Right kidney (tissue), 1 donor: ENCODE results near the gene PELI2.

Source experiments
- DNase-seq: peaks from one replicate; pipeline ENCODE4 v3.0.0-alpha.2; 2016

Gene PELI2

DNA sequence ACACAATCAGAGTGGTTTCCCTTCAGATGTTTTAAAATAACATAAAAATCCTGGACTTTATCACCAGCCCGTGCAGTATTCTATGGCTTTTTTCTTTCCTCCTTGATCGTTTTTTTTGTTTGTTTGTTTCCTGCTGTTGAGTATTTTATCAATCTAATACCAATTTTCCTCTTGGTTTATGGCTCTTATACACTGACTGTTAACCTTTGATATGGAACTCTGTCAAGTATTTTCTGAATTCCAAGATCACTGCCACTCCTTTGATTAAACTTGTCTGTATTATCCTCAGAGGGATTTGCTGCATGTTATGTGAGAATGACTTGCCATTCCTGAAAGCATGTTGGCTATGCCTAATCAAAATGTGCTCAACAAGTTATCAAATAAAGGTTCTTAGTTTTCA is 88.4 kb downstream of the PELI2 start:
- DNase-seq, result no peak

DNA sequence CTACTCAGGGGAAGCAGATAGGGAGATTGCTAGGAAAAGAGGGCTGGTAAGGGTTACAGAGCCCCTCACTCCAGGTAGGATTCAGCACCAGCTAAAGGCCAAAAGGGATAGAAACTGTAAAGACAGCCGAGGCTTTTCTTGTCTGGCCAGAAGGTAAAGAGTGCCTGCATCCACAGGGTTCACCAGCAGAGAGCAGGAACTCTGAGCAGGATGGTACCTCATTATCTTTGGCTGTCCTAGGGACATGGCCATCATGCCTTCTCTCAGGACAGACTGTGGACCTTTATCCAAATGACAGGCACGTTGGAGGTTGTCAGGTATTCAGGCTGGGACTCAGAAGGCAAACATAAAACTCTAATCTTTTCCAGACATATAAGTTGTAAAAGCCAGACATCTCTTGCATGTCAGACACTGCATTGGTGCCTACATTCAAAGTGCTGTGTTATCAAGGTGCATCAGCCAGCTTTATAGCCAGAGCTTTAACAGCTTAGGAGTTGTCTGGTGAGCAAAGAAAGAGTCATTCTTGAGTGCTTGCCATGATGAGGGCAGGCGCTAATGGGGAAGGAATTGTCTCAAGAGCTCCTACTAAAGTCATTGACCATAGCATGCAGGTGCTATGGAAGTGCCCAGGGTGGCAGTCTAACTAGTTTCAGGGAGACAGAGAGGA is 89.5 kb downstream of the PELI2 start:
- no peak for DNase-seq

- DNase-seq, result no peak
These were observed 90.3 kb downstream of the PELI2 start for GRCh38 chr14:56208520-56208919.

DNA sequence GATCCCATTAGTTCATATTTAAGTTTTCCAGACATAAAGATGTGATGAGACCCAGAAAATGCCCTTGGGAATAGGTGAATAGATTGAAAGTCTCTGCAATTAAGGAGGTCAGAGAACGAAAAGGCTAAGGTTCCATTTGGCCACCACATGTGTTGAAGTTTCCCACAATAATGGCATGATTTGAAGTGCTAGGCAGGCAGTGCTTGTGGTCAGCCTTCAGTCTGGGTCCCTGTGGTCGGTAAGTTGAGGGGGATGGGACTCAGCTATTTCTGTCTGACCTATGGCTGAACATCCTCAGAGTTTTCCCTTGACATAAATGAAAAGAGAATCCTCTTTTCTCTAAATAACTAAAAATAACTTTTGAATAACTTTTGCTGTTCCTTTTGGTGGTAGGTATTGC is 92.4 kb downstream of the PELI2 start:
- DNase-seq, result no peak

GRCh38 chr14:56211084-56211483 is 92.9 kb downstream of the PELI2 start:
- DNase-seq, result no peak

- no peak for DNase-seq
These were observed 93.6 kb downstream of the PELI2 start for GRCh38 chr14:56211844-56212243.

DNA sequence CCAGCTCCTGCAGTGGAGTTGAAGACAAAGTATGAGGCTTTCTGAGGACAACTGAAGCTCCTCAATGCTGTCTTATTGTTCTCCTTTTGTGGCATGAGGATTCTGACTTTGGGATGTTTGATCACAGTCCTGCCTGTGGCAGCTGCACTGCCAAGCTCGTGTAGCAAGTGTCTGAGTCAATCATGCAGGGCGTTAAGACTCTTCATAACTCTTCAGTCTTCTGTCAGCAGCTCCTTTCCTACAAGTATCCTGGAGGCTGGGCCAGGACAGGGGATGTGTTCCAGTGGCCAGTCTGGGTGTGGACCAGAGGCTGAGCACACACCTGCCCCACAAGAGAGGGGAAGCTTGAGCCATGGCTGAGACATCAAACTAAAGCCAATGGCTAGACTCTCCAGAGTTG is 94.3 kb downstream of the PELI2 start:
- no peak for DNase-seq

DNA sequence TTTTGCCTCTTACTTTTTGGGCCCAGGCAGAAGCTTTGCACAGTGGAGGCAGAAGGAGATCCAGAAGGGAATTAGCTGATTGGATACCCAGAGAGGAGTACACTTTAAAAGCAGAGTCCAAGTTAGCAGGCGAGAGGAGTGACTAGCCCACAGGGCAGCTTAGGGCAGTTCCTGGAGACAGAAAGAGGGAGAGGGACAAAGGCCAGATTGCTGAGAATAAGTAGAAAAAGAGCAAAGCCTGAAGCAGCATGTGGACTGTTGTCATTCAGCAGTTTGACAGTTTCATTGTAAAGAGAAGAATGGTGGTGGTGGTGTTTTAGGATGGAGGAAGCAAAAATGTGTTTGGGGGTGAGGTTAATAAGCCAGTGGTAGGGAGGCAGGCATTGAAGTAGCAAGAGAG is 95.1 kb downstream of the PELI2 start:
- no peak for DNase-seq

DNA sequence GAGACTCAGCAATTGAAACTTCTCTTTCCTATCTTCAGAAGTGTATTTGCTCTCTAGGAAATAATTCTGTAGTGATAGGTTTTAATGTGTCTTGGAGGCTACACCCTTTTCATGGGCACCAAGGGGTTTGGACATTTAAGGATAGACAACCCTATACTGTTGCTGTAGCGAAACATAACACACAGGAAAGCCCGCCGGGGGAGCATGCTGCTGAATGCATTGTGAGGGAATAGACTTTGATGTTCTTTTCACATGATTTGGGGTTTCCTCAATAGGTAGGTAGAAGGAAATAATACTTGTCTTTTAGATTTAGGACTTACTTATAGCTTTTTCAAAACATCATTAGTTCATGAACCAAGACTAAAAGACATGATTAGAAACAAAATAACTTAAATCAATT is 97.0 kb downstream of the PELI2 start:
- no peak for DNase-seq

DNA sequence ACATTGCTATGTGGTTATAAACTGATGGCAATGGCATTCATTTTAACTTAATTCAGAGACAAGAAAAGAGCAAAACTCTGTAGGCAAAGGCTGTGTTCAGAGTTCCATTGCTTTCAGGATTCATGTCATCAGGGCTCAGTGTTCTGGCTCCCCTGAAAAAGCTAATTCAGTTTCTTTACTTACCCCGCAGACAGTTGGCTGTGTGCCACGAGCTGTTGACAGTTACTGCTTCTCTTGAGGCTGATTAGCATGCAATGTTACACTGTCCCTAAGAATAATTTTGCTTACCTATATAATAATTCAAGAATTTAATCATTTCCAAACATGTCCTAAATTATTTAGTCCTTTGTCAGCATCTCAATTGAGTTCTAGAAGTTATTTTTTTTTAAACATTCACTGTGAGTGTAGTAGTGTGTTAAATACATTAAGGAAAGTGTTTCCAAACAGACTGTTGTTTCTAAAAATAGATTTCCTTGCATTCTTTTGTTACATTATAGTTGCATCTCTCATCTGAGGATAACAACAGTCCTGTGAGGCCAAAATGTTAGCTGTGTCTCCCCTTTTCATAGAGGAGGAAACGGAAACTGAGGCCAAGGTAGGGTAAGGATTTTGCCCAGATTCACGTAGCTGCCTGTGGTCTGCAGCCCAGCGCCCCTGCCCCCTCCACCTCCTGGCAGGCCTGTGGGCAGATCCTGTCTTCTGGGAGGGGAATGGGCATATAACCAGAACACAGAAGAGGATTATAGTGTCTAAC is 98.6 kb downstream of the PELI2 start:
- no peak for DNase-seq

- no peak for DNase-seq
These were observed 99.3 kb downstream of the PELI2 start for GRCh38 chr14:56217380-56218045.

DNA sequence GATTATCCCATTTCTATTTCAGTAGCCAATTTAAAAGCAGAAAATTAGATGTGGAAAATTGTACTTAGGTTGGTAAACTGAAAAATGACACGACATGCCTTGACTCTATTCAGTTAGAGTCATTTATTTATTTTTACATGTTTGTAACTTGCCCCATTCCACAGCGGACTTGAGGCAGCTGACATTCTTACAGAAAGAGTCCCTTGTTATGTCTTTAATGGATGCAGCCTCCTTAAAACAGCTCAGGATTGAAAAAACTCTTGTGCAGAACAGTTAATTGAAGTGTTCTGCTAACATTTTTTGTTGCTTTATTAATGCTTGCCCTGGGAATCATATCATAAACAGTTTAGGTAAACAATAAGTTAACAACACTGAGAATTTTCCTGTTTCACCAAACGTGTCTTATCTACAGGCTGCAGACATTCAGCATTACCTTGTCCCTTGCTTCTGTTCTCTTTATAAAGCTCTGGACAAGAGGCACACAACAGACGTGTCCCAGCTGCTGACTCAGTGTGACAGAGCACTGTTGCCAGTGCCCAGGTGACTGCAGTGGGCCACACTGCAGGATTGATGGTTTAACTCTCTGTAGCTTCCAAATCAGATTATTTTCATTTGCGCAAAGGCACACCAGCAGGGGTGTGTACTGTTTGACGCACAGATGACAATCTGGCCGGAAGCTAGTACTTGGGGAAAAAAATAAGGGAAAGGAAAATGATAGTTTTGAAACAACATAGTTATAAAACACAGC is 101.6 kb downstream of the PELI2 start:
- DNase-seq, result no peak

GRCh38 chr14:56221382-56222128 is 103.3 kb downstream of the PELI2 start:
- DNase-seq, result no peak

DNA sequence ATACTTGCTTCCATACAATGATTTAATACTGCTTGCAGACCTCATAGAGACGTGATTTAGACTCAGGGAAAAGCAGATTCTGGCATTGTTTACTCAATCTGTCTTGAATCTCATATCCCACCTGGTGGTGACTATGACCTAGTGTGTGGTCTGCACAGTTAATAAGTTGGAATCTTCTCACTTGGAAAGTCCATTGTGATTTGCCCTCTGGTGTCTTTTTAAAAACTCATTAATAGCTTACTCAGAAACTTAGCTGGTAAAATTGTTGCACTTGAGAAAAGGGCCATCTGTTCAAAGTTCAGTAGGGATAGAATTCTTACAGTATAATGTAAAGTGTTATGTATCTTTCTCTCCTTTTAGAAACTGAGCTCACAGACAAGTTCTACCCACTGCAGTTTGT is 106.0 kb downstream of the PELI2 start:
- no peak for DNase-seq

DNA sequence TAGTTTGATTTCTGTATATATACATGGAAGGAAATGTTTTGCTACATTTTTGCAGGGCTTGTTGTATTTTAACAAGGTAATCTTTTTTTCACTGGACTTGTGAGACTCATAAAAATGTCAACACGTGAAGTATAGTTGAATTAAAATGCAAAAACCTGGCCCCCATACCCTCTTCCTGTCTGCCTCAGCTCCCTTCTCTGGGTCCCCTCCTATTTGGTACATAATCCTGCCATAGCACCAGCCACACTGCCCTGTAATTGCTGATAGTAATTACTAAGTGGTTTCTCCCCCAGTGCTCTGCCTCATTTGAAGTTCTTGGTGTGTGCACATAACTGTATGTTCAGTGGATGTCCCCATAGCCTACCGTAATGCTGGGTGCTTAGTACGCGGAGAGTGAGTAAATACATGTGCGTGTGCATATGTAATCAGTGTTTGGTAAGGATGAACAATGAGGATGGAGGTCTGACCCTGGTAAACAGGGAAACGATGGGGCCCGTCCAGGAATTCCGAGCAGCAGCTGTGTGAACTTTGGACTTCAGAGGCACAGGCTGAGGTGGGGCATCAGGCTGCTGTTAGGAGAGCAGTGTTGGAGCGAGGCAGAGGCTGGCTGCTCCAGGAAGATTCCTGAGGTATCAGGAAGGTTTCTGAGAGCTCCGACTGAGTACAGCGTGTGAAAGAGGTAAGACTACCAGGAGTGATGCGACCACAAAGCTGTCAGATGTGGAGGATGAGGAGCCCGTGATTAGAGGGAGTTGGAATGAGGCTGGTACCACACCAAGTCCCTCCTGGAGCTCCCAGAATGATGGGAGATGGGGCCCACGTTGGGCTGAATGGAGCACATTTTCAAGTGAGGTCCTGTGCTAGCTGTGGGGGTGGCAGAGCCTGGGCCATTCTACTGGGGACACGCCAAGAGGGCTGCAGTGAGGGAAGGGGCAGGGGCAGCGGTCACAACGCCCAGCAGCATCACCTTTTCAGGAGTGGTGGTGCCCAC is 106.8 kb downstream of the PELI2 start:
- DNase-seq, result peak; percentile 22

DNA sequence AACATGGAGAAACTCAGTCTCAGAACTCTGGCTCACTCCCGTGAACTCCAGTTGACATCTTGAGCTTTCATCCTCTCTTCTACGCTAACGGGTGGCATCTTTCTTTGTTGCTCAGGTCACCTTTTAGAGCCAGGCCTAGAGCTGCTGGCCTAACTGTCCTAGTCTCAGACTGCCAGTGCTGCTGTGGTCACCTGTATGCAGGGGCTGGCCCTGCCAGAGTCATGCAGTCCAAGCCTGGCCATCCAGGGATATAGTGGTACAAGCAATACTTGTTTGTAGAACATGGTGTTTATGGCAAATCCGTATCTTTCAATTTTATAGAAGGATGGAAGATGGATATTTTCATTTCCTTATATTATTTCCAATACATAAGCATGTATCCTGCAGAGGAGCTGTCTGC is 117.2 kb downstream of the PELI2 start:
- DNase-seq, result no peak

GRCh38 chr14:56237398-56237797 is 119.2 kb downstream of the PELI2 start:
- DNase-seq, result no peak

DNA sequence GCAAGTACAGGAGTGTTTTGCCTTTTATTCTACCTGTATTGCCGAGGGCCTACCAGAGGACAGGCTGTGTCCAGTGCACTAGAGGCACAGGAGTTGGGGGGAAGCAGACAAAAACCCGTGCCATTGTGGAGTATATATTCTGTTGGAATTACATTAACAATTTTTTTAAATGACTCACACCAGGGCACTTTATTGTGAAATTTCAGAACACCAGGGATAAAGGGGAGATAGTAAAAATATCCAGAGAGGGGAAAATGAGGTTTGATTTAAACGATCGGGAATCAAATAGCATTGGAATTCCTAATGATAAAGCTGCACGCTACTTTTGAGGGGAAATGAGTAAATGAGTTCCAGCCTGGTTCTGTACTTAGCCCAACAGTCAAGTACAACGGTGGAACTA is 123.2 kb downstream of the PELI2 start:
- no peak for DNase-seq

GRCh38 chr14:56243110-56243509 is 124.9 kb downstream of the PELI2 start:
- no peak for DNase-seq

GRCh38 chr14:56244138-56244789 is 126.1 kb downstream of the PELI2 start:
- DNase-seq, result no peak
